Measurements from ENCODE around the gene ELMO3. TPM values are rescaled to one million over a fixed set of nuclear protein-coding genes. Genes with fewer than 3 reads are reported as not detected.

Gene ELMO3
- total and polyA plus RNA-seq, 2 donors (not counting 3 experiments of a cell fraction or from before 2014, with no cell fraction given): 3.9 to 5.7 TPM

GRCh38 chr16:67149276-67150046 lies 49.5 kb upstream of the ELMO3 start:
- no peak overlapping the region for H2AFZ ChIP-seq (ENCODE audit: low read depth, low read length)
- no peak for FAIRE-seq
- H3K4me1 ChIP-seq (ENCODE audit: control insufficient read depth, extremely low read depth, insufficient read depth, low read length): peaks cover 3% of the 10 kb centered on the region
- no peaks in the 10 kb centered on the region for H3K9me3 ChIP-seq (replicated peaks; ENCODE audit: control insufficient read depth, insufficient read depth, low read length)
- TF ChIP-seq POLR2A (IDR thresholded peaks at IDR 0.05; ENCODE audit: low read depth, low read length): no peak
- no peak for TF ChIP-seq MAX (IDR thresholded peaks at IDR 0.05; ENCODE audit: insufficient read depth, insufficient read length)
- TF ChIP-seq CTCF (IDR thresholded peaks at IDR 0.05; ENCODE audit: extremely low read depth in 1 of 2, insufficient read depth in 1 of 2, low read depth in 1 of 2, low read length in 2 of 2): no peak
- no peak for TF ChIP-seq FOS (IDR thresholded peaks at IDR 0.05; ENCODE audit: borderline replicate concordance, insufficient read depth, low read length)
- no peak for TF ChIP-seq GATA2 (IDR thresholded peaks at IDR 0.05; ENCODE audit: insufficient read depth, insufficient read length, low read depth, low read length)
- no peak for TF ChIP-seq EZH2 (IDR thresholded peaks at IDR 0.05; ENCODE audit: borderline replicate concordance, low read depth, low read length, severe bottlenecking)
- TF ChIP-seq POLR2AphosphoS5 (IDR thresholded peaks at IDR 0.05; ENCODE audit: insufficient read depth, low read depth, low read length): no peak
- TF ChIP-seq JUN (IDR thresholded peaks at IDR 0.05; ENCODE audit: borderline replicate concordance, insufficient read depth, insufficient read length, low read depth): no peak
- no peak for TF ChIP-seq MYC (IDR thresholded peaks at IDR 0.05; ENCODE audit: low read depth, low read length)
- POLR2A ChIA-PET: no interaction called here
- dilution Hi-C loops (cut with MboI; ENCODE audit: extremely low pct_ligation_motif_present, low sequenced_read_pairs) (no loop called here), intact Hi-C loops (cut with micrococcal nuclease) (no loop called here)
- no peak overlapping the region for H3K4me3 ChIP-seq (replicated peaks in 1 of 3; ENCODE audit: insufficient read depth in 1 of 3, low read depth in 1 of 3, low read length in 3 of 3)
- H3K27ac ChIP-seq (ENCODE audit: insufficient read depth, low read depth, low read length): no peak overlapping the region
- H3K9me1 ChIP-seq (replicated peaks; ENCODE audit: control insufficient read depth, extremely low read depth, insufficient read depth, low read length): no peaks in the 10 kb centered on the region
- TSS peak; percentile 22 for BruUV-seq (replicated peaks)
- no peaks in the 10 kb centered on the region for H3K79me2 ChIP-seq (ENCODE audit: control insufficient read depth, insufficient read depth, low read length)
- CTCF ChIA-PET: interaction anchor here (1.0 to 1.5 kb wide), 3 partner anchors 36 to 131 kb away, joined by 3 to 6 read pairs (median 4); no protein-coding TSS in a partner anchor
- DNase-seq (ENCODE audit: low read depth, low spot score): no peak
- no peak overlapping the region for H3K4me2 ChIP-seq (ENCODE audit: insufficient read depth, low read length)
- H3K9ac ChIP-seq (replicated peaks; ENCODE audit: extremely low read depth, insufficient read depth, low read length): no peak overlapping the region
- peaks cover 0 to 5% of the 10 kb centered on the region in 2 experiments for H3K27me3 ChIP-seq (ENCODE audit: control insufficient read depth in 2 of 2, insufficient read depth in 2 of 2, low read length in 2 of 2)
- no peaks in the 10 kb centered on the region for H4K20me1 ChIP-seq (replicated peaks; ENCODE audit: control insufficient read depth, extremely low read depth, insufficient read depth, low read length)
- H3K36me3 ChIP-seq (ENCODE audit: control insufficient read depth in 2 of 2, extremely low read depth in 1 of 2, insufficient read depth in 2 of 2, low read length in 2 of 2): peaks cover 2 to 29% of the 10 kb centered on the region in 2 experiments

Measured in endothelial cell of umbilical vein (primary cell).